Ectodermal cell (in vitro differentiated cells): ENCODE data around the gene MAST1.
A peak's percentile ranks its signal among the peaks of the same experiment; 100 is the strongest.

Source experiments
- H3K27ac ChIP-seq: 2 replicates; pipeline ENCODE4 v1.7.0; 2013; ENCODE audit warnings: mild to moderate bottlenecking, low read depth, low read length; ENCODE audit not compliant: insufficient read depth, poor library complexity, severe bottlenecking
- H3K27me3 ChIP-seq: 2 replicates; pipeline ENCODE4 v1.7.0; 2013; ENCODE audit warnings: mild to moderate bottlenecking, low read length; ENCODE audit not compliant: insufficient read depth, control insufficient read depth, poor library complexity, severe bottlenecking
- H3K36me3 ChIP-seq: one replicate; pipeline ENCODE4 v1.7.0; 2013; ENCODE audit warnings: low read length; ENCODE audit not compliant: control insufficient read depth, insufficient read depth
- H3K4me1 ChIP-seq: one replicate; pipeline ENCODE4 v1.7.0; 2013; ENCODE audit warnings: low read length; ENCODE audit not compliant: control insufficient read depth, insufficient read depth
- H3K4me3 ChIP-seq: 2 replicates; pipeline ENCODE4 v1.7.0; 2013; ENCODE audit warnings: low read depth, low read length, control low read depth; ENCODE audit not compliant: insufficient read depth
- H3K9me3 ChIP-seq: 2 replicates; pipeline ENCODE4 v1.7.0; 2013; ENCODE audit warnings: mild to moderate bottlenecking, low read length, moderate library complexity; ENCODE audit not compliant: control insufficient read depth
- WGBS, 2 experiments: methylation state at CpG; one replicate each; pipeline ENCODE4 v1.1.7; 2013; ENCODE audit warnings: missing lambda C conversion rate in 2 of 2; 5-methylcytosine and 5-hydroxymethylcytosine counted together

The MAST1 gene

DNA sequence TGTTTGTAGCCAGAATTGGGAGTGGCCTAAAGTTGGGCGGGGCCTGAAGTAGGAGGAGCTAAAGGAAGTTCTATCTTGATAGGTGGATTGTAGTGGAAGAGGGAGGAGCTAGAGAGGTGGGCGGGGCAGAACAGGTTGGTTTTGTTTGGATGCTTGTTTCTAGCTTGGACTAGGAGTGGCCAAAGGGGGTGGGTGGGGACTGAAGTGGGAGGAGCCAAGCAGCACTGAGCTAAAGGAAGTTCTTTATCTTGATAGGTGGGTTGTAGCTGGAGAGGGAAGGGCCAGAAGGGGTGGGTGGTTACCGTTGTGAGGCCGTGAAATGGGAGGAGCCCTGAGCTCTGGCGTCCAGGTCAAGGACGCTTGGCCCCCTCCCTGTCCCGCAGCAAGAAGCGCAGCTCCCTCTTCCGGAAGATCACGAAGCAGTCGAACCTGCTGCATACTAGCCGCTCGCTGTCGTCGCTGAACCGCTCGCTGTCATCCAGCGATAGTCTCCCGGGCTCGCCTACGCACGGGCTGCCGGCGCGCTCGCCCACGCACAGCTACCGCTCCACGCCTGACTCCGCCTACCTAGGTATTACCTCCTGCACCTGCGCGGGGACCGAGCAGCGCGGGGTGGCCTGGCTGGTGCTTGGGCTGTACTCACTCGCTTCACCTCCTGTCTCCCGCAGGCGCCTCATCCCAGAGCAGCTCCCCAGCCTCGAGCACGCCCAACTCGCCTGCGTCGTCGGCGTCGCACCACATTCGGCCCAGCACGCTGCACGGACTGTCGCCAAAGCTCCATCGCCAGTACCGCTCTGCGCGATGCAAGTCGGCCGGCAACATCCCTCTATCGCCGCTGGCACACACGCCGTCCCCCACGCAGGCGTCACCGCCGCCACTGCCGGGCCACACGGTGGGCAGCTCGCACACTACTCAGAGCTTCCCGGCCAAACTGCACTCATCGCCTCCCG is 34.9 kb downstream of the MAST1 start:
- Histone ChIP-seq H3K27me3 (no peaks in the 10 kb centered on the region), H3K27ac (no peak overlapping the region), H3K4me3 (no peak overlapping the region), H3K4me1 (no peaks in the 10 kb centered on the region), H3K36me3 (peaks cover 4% of the 10 kb centered on the region), H3K9me3 (no peaks in the 10 kb centered on the region)
- 94 to 95% methylated on average over 70 of the region's 70 CpGs for WGBS, 2 experiments

DNA sequence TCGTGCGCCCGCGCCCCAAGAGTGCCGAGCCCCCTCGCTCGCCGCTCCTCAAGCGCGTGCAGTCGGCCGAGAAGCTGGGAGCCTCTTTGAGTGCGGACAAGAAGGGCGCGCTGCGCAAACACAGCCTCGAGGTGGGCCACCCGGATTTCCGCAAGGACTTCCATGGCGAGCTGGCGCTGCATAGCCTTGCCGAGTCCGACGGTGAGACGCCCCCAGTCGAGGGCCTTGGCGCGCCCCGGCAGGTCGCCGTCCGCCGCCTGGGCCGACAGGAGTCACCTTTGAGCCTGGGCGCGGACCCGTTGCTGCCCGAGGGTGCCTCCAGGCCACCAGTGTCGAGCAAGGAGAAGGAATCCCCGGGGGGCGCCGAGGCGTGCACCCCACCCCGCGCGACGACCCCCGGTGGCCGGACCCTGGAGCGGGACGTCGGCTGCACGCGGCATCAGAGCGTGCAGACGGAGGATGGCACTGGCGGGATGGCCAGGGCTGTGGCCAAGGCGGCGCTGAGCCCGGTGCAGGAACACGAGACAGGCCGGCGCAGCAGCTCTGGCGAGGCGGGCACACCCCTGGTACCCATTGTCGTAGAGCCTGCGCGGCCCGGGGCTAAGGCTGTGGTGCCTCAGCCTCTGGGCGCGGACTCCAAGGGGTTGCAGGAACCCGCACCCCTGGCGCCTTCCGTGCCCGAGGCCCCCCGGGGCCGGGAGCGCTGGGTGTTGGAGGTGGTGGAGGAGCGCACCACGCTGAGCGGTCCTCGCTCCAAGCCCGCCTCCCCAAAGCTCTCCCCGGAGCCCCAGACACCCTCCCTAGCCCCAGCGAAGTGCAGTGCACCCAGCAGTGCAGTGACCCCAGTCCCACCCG is 35.8 kb downstream of the MAST1 start:
- no peaks in the 10 kb centered on the region for H3K4me1 ChIP-seq
- H3K36me3 ChIP-seq, result peaks cover 4% of the 10 kb centered on the region
- H3K27ac ChIP-seq, result no peak overlapping the region
- H3K4me3 ChIP-seq, result no peak overlapping the region
- H3K27me3 ChIP-seq, result no peaks in the 10 kb centered on the region
- WGBS, 2 experiments, result 96% methylated on average over 86 of the region's 86 CpGs
- no peaks in the 10 kb centered on the region for H3K9me3 ChIP-seq

DNA sequence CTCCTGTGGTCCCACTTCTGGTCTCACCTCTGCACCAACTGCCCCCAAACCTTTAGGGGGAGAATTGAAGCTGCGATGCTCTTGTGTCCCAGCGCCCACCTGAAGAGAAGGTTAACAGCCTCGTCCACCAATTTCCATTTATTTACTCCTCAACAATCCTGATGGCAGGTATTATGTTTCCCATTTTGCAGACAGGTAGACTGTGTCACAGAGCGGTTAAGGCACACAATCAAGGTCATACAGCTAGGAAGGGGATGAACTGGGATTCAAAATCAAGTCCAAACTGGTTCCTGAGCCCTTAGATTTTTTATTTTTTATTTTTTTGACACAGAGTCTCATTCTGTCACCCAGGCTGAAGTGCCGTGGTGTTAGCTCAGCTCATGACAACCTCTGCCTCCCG is 36.8 kb downstream of the MAST1 start:
- H3K27ac ChIP-seq, result no peak overlapping the region
- H3K9me3 ChIP-seq, result no peaks in the 10 kb centered on the region
- no peaks in the 10 kb centered on the region for H3K27me3 ChIP-seq
- H3K36me3 ChIP-seq, result peaks cover 4% of the 10 kb centered on the region
- WGBS, 2 experiments, result 88 to 90% methylated on average over 6 of the region's 6 CpGs
- H3K4me1 ChIP-seq, result no peaks in the 10 kb centered on the region
- H3K4me3 ChIP-seq, result no peak overlapping the region

DNA sequence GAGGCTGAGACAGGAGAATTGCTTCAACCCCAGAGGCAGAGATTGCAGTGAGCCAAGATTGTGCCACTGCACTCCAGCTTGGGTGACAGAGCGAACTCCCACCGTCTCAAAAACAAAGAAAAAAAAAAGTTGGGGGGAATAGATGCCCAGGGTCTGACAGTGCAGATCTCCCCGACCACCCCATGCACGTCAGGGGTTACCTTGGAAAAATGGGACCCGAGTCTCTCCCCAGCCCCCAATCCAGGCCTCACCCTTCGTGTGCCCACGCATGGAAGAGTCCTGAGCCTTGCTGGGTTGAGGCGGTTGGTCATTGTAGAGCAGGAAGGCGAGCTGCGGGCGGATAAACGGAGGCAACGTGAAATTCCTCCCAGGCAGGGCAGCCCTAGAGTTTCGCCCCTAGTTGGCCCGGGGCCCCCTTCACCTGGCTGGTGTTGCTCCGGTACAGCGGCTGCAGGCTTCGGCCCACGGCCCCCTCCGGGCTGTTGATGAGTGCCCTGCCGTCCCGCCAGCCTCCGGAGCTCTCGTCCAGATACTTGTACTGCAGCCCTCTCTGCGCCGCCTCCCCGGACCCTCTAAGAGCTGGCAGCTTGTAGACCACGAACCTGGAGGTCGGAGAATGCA is 42.3 kb downstream of the MAST1 start:
- Histone ChIP-seq H3K27ac (peak overlapping the region; percentile 28), H3K27me3 (peaks cover 50% of the 10 kb centered on the region), H3K4me1 (peaks cover 5% of the 10 kb centered on the region), H3K9me3 (no peaks in the 10 kb centered on the region), H3K36me3 (no peaks in the 10 kb centered on the region), H3K4me3 (peak overlapping the region; percentile 75)
- WGBS, 2 experiments, result 14 to 16% methylated on average over 29 of the region's 29 CpGs

DNA sequence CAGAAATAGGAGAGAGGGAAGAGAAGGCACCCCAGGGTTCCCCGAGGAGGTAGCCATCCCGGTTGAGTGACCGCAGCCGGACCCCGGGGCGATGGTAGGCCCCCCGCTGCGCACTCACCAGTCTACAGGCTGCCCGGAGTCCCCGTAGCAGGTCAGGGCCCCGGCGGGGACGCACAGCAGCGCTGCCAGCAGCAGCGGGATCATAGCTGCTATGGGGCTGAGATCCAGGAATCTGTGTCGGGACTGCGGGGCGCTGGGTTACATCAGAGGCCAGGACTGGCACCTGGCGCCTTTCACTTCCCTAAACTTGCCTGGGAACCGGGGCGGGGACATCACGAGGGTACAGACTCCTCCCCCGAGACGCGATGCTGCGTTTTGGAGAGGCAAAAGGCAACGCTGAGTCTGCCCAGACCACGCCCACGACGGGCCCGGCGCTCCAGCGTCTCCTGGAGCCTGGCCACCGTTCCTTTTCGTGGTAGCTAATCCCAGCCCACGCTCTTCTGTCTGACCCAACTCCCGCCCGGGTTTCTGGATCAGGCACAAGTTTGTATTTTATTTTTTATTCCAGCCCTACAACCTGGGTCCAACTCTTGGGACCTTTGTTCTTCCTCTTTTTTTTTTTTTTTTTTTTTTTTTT is 43.0 kb downstream of the MAST1 start, which contains the start of gene DNASE2:
Gene DNASE2 (minus strand): TSS at position 278 of the 637 bp plus-strand sequence. CDS start 74 bp downstream, at position 204.
- peak within 1 kb of the TSS; percentile 28 for H3K27ac ChIP-seq
- H3K4me3 ChIP-seq, result peak within 1 kb of the TSS; percentile 75
- peaks cover 56% of the 10 kb centered on the region for H3K27me3 ChIP-seq
- H3K9me3 ChIP-seq, result no peaks in the 10 kb centered on the region
- peaks cover 5% of the 10 kb centered on the region for H3K4me1 ChIP-seq
- WGBS, 2 experiments, result 0% methylated on average over 38 of the region's 38 CpGs
- no peaks in the 10 kb centered on the region for H3K36me3 ChIP-seq

DNA sequence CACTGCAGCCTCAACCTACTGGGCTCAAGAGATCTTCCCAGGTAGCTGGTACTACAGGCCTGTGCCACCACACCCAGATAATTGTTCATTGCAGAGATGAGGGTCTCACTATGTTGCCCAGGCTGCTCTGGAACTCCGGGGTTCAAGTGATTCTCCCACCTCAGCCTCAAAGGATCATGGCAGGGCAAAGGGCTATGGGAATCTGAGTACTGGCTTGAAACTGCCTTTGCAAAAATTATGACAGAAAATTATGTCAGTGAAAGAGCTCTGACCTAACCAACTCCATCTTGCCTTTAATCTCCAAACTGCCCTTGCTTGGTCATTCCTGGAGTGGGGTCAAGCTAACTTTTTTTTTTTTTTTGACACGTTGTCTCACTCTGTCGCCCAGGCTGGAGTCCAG is 44.3 kb downstream of the MAST1 start:
- no peak overlapping the region for H3K4me3 ChIP-seq
- WGBS, 2 experiments, result 90 to 92% methylated on average over 3 of the region's 3 CpGs

DNA sequence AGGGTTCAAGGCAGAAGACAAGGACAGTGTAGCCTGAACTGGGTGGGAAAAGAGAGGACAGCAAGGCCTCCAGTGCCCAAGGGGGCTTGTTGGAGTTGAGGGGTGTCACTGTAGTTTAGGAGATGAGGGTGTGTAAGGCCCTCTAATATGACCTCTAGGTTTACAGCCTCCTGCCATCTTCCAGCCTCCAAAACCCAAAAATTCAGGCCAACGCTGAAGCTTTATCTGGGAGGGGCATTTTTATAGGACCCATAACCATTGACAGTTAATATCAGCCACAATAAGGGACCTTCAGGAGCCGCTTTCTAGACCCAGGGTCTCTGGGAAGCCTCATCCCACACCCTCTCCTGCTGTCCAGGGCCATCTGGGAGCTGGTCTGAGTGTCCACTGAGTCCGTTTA is 45.9 kb downstream of the MAST1 start:
- Histone ChIP-seq H3K9me3 (no peaks in the 10 kb centered on the region), H3K4me3 (no peak overlapping the region), H3K4me1 (peaks cover 5% of the 10 kb centered on the region), H3K27ac (no peak overlapping the region), H3K36me3 (no peaks in the 10 kb centered on the region), H3K27me3 (peaks cover 82% of the 10 kb centered on the region)
- 92 to 94% methylated on average over 3 of the region's 3 CpGs for WGBS, 2 experiments

More for the DNA sequence above, 44.3 kb downstream of the MAST1 start:
- Histone ChIP-seq H3K4me1 (peaks cover 5% of the 10 kb centered on the region), H3K27ac (no peak overlapping the region), H3K27me3 (peaks cover 69% of the 10 kb centered on the region), H3K9me3 (no peaks in the 10 kb centered on the region), H3K36me3 (no peaks in the 10 kb centered on the region)

DNA sequence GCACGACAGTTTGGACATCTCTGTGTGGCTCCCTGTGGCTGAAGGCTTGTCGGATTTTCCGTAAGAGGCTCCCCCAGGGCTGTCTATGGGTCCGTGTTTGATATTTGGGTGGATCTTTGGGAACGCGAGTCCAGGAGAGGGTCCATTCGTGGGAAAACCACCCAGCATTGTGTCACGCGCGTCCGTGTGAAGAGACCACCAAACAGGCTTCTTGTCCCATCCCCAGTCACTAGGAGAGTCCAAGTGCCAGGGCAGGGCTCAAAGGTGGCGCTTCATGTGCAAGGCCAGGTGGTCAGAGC is 46.3 kb downstream of the MAST1 start:
- peak overlapping the region; percentile 22 for H3K4me3 ChIP-seq
- H3K27me3 ChIP-seq, result peaks cover 82% of the 10 kb centered on the region
- peaks cover 5% of the 10 kb centered on the region for H3K4me1 ChIP-seq
- 85 to 87% methylated on average over 12 of the region's 12 CpGs for WGBS, 2 experiments
- H3K27ac ChIP-seq, result no peak overlapping the region
- no peaks in the 10 kb centered on the region for H3K9me3 ChIP-seq
- no peaks in the 10 kb centered on the region for H3K36me3 ChIP-seq

DNA sequence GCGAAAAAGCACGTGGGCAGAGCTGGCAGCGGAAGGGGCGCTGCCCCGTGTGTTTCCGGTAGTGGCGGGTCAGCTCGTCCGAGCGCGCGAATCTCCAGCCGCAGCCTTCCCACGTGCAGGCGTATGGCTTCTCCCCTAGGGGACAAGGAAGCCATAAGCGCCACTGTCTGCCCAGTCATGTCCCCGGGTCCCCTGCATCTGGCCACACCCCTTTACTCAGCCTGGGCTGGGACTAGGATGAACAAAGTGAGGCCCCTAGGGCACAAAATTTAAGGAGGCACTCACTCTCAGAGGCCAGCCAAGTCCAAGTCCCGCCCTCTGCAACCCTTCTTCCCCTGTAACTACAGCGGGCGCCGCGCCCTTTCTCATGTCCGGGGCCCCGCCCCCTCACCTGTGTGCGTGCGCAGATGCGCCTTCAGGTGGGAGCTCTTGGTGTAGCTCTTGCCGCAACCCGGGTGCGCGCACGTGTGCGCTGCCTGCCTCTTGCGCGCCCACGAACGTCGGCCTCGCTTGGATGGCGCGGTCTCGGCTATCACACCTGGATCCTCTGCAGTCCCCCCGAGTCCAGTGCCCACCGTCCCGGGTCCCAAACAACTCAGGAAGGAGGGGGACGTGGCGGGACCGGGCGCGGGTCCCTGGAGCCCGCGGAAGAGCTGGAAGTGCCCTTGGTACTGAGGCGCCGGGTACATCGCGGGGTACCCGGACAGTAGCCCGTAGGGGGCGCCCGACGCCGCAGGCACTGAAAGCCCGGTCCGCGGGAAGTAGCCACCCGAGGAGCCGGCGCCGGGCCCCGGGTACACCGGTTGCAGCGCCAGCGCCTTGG is 46.8 kb downstream of the MAST1 start:
- Histone ChIP-seq H3K27me3 (peaks cover 82% of the 10 kb centered on the region), H3K36me3 (no peaks in the 10 kb centered on the region), H3K9me3 (no peaks in the 10 kb centered on the region), H3K4me1 (peaks cover 5% of the 10 kb centered on the region), H3K27ac (no peak overlapping the region), H3K4me3 (peak overlapping the region; percentile 22)
- WGBS, 2 experiments, result 9% methylated on average over 73 of the region's 73 CpGs
